PC-9 (cell line): Measurements from ENCODE around the gene SIAH3.

Source experiments
- EZH2 ChIP-seq: fragments of 200-600 bp; sonication (generic); IDR thresholded peaks from 2 replicates; pipeline ENCODE4 v1.8.0; 2017; ENCODE audit warnings: antibody characterized with exemption, low read depth
- TF ChIP-seq, protein P1 (sequence below): fragments of 200-600 bp; sonication (generic); conservative IDR thresholded peaks from 2 replicates; pipeline ENCODE4 v1.6.1; 2017; ENCODE audit warnings: mixed run types, antibody characterized with exemption, mild to moderate bottlenecking, moderate library complexity

DNA sequence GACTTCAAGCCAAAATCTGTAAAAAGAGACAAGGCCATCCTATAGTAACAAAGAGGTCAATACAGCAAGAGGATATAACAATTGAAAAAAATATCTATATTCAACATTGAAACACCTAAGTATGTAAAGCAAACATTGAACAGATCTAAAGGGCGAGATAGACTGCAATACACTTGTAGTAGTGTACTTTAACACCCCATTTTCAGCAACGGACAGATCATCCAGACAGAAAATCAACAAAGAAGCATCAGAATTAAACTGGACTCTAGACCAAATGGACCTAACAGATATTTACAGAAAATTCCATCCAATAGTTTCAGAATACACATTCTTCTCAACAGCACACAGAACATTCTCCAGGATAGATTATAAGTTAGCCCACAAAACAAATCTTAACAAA is 28.7 kb upstream of the SIAH3 start:
- TF ChIP-seq EZH2 = no peak
- TF ChIP-seq, protein P1, sequence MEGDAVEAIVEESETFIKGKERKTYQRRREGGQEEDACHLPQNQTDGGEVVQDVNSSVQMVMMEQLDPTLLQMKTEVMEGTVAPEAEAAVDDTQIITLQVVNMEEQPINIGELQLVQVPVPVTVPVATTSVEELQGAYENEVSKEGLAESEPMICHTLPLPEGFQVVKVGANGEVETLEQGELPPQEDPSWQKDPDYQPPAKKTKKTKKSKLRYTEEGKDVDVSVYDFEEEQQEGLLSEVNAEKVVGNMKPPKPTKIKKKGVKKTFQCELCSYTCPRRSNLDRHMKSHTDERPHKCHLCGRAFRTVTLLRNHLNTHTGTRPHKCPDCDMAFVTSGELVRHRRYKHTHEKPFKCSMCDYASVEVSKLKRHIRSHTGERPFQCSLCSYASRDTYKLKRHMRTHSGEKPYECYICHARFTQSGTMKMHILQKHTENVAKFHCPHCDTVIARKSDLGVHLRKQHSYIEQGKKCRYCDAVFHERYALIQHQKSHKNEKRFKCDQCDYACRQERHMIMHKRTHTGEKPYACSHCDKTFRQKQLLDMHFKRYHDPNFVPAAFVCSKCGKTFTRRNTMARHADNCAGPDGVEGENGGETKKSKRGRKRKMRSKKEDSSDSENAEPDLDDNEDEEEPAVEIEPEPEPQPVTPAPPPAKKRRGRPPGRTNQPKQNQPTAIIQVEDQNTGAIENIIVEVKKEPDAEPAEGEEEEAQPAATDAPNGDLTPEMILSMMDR = no peak
